ENCODE results near the gene TENT4A.

TENT4A gene

DNA sequence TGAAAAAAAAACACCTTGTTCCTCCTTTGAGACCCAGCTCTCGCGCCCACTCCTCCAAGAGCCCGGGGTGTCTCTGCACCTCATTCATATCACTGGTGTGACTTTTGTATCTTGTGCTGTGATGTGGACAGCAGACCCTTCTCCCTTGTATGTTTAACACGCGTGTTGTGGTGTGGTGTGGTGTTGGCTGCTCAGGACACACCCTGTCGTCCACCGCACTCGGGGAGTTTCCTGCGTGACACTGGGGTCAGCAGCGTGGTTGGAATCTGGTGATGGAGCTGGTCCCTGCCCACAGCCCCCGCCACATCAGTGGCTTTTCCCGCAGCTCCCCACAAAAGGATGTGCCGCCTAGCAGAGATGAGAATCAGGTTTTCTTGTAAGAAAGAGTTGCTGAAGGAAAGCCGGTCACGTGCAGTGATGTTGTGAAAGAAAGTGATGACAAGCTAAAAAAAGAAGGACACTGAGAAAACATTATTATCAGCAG lies 61.5 kb downstream of the TENT4A start:
- no peak for DNase-seq (ENCODE audit: low read depth)
- no peak overlapping the region for H3K4me3 ChIP-seq (ENCODE audit: low read length)
- TF ChIP-seq, protein P1, sequence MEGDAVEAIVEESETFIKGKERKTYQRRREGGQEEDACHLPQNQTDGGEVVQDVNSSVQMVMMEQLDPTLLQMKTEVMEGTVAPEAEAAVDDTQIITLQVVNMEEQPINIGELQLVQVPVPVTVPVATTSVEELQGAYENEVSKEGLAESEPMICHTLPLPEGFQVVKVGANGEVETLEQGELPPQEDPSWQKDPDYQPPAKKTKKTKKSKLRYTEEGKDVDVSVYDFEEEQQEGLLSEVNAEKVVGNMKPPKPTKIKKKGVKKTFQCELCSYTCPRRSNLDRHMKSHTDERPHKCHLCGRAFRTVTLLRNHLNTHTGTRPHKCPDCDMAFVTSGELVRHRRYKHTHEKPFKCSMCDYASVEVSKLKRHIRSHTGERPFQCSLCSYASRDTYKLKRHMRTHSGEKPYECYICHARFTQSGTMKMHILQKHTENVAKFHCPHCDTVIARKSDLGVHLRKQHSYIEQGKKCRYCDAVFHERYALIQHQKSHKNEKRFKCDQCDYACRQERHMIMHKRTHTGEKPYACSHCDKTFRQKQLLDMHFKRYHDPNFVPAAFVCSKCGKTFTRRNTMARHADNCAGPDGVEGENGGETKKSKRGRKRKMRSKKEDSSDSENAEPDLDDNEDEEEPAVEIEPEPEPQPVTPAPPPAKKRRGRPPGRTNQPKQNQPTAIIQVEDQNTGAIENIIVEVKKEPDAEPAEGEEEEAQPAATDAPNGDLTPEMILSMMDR (conservative IDR thresholded peaks at IDR 0.05; ENCODE audit: low read depth, low read length), result no peak

DNA sequence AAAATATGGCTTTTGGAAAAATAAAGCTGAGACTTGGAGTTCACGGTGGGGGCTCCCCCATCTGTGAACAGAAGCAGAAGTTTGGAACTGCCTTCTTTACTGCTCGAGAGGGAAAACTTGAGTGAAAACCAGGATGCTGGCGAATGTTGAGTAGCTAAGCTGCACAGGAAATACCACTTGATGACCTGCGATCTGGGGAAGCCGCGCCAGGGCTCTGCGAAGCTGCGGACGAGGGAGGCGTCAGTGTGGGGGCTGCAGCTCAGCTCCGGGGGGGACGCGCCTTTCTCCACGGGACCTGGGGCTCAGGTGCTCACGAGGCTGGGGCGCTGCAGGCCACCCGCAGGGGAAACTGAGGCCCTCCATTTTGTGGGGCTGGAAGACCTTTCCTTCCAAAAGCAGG lies 62.3 kb downstream of the TENT4A start:
- TF ChIP-seq, protein P1 (conservative IDR thresholded peaks at IDR 0.05; ENCODE audit: low read depth, low read length), result no peak
- DNase-seq (ENCODE audit: low read depth), result no peak
- H3K4me3 ChIP-seq (ENCODE audit: low read length), result no peak overlapping the region

DNA sequence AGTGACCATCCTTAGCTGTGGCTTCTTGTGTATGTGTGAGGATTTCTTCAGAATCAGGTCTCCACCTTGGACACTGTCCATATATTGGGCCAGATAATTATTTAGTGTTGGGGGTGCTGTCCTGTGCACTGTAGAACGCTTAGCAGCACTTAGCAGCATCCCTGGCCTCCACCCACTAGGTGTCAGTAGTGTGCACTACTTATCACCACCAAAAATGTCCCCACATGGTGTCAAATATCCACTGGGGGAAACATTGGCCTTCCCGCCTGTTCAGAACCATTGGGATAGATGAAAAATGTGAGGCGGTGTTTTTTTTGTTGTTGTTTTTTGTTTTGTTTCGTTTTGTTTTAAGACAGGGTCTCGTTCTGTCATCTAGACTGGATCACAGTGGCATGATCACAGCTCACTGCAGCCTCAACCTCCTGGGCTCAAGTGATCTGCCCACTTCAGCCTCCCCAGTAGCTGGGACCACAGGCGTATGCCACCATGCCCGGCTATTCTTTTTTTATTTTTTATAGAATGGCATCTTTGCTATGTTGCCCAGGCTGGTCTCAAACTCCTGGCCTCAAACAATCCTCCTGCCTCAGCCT lies 67.7 kb downstream of the TENT4A start:
- no peak overlapping the region for H3K4me3 ChIP-seq (ENCODE audit: low read length)
- DNase-seq (ENCODE audit: low read depth), result no peak
- TF ChIP-seq, protein P1 (conservative IDR thresholded peaks at IDR 0.05; ENCODE audit: low read depth, low read length), result peak; percentile 43

DNA sequence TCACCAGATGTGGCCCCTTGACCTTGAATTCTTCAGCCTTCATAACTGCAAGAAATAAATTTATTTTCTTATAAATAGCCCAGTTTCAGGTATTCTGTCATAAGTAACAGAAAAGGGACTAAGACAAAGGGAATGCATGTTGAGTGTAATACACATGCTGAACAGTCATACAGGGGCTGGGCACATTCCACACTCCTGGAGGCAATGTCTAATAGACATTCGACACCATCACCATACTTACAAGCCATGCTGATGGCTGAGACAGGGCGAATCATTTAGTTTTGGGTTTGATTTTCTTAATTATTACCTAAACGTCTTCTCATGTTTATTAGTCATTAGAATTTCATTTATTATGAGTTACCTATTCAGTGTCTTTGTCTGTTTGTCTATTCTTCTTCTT lies 68.5 kb downstream of the TENT4A start:
- TF ChIP-seq, protein P1 (conservative IDR thresholded peaks at IDR 0.05; ENCODE audit: low read depth, low read length), result no peak
- no peak for DNase-seq (ENCODE audit: low read depth)
- no peak overlapping the region for H3K4me3 ChIP-seq (ENCODE audit: low read length)

DNA sequence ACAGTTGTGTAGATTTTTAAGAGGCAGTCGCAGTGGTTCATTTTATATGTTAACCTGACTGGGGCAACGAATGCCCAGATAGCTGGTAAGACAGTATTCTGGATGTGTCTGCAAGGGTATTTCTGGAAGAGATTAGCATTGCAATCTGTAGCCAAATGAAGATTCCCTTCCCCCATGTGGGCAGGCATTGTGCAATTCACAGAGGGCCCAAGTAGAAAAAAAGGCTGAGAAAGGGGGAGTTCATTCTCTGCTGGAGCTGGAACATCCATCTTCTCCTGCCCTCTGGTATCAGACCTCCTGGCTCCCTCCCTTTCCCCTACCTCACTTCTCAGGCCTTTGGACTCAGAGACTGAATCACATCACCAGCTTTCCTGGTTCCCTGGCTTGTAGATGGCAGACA lies 70.6 kb downstream of the TENT4A start:
- TF ChIP-seq, protein P1 (conservative IDR thresholded peaks at IDR 0.05; ENCODE audit: low read depth, low read length), result no peak
- no peak for DNase-seq (ENCODE audit: low read depth)
- no peak overlapping the region for H3K4me3 ChIP-seq (ENCODE audit: low read length)

DNA sequence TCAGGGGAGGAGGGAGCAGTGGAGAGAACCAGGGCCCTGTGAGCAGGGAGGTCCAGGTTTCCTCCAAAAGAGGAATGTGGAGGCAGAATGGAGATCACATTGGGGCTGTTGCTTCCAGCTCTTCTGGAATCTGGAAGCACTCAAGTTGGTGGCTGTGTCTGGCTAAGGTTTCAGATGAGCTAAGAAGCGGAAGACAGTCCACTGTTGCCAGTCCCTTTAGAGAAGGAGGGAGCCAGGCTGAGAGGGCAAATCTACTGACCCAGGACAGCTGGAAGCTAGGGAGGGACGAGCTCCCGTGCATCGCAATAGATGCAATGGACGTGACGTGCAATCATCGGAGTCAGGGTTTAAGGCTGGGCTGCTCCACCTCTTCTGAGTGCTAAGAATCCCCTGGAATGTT lies 71.2 kb downstream of the TENT4A start:
- H3K4me3 ChIP-seq (ENCODE audit: low read length), result no peak overlapping the region
- no peak for DNase-seq (ENCODE audit: low read depth)
- TF ChIP-seq, protein P1 (conservative IDR thresholded peaks at IDR 0.05; ENCODE audit: low read depth, low read length), result no peak

DNA sequence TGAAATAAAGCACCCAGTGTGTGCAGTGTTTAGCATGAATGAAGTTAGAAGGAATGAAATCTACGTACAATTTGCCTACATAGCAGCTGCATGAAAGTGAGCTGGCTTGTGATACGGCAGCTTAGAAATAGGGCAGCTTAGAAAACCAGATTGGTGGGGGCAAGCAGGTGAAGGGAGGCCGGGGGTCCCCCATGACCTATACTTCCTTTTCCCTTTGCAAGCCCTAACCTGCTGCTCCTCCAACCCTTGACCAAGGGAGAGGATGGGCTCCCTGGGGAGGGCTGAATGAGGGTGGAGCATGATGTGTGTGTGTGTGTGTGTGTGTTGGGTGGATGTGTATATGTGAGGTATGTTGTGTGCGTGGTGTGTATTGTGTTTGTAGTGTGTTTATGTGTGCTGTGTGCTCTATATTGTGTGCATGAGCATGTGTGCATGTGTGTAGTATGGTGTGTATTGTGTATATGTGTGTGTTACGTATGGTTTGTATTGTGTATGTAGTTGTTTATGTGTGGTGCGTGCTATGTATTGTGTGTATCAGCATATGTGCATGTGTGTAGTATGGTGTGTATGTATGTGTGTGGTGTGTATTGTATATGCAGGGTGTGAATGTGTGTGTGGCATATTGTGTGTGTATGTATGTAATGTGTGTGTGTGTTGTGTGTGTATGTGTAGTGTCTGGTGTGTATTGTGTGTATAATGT lies 72.1 kb downstream of the TENT4A start:
- DNase-seq (ENCODE audit: low read depth), result no peak
- TF ChIP-seq, protein P1 (conservative IDR thresholded peaks at IDR 0.05; ENCODE audit: low read depth, low read length), result no peak
- H3K4me3 ChIP-seq (ENCODE audit: low read length), result no peak overlapping the region
